GM19397 (cell line): Measurements from ENCODE around the gene CXCL17.
"Not testable (repeated sequence)": the region's sequence is repeated elsewhere in the genome, so short reads cannot be mapped to it uniquely, and the experiment has no call there.

Source experiments
- ATAC-seq: cut with Tn5 transposase; IDR thresholded peaks from one replicate; pipeline ENCODE4 v1.9.1; 2021; ENCODE audit warnings: mild to moderate bottlenecking, moderate library complexity; ENCODE audit not compliant: unreplicated experiment

Gene CXCL17

DNA sequence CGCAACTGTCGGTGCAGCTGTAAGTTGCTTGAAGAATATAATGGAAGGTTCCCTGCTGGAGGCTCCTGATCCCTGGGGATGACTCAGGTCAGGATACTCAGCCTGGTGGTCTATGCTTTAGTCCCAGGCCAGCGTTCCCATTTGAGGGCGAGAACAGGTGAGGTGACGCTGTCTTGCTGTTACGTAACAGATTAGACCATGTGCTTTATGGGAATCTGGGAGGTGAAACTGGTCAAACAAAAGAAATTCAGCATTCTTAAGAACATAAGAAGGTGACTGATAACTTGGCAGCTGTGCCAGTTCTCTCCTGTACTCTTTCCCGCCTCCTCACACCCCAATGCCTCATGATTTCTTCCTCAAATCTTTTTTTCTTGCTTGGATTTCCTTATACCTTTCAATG is at the start of gene CXCL17:
Gene CXCL17, minus strand, starts transcription at position 114 of the 400 bp plus-strand sequence. CDS start 114 bp downstream, outside the sequence.
- ATAC-seq: no peak

DNA sequence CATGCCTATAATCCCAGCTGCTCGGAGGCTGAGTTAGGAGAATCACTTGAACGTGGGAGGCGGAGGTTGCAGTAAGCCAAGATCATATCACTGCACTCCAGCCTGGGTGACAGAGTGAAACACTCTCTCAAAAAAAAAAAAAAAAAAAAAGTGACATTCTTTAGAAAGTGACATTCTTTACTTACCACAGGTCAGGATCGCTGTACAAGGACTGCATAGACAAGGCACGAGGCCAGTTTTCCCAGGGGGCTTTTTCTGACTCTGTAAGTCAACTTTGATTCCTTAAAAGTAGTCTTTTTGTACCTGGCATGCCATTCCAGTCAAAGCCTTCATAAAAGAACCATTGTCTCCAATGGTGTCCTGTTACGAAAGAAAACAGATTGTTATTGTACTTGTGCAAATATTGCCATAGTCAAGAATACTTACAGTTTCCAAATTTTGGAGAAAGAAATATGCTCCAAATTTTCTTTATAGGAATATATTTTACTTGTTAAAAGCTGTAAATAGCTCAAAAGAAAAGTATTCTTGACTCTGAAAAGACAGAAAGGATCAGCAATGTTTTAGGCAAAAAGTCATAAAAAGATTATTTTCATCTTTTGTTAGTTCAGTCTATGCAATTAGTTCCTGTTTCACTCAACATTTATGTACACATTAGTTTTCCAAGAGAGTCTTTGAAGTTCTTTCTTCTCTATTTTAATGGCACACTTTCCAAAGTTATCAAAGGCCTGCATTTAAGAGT is 46.2 kb upstream of the CXCL17 start:
- no peak for ATAC-seq

DNA sequence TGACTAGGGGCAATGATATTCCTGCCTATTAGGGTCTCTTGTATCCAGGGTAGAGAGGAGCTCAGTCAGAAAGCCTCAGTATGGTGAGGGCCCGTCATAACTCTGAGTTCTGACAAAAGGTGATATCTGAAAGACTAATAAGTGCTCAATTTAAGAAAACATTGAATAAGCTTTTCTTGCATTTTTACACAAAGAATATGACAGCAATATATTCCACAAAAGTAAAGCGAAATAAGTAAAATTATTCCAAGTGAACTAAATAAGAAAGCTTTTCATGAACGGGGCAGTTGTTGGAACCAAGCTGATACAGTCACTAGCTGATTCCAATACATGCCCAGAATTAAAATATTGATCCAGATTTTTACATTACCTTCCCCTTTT is 45.0 kb upstream of the CXCL17 start:
- no peak for ATAC-seq

GRCh38 chr19:42487032-42487797 is 44.5 kb upstream of the CXCL17 start:
- no peak for ATAC-seq

GRCh38 chr19:42485036-42485435 is 42.3 kb upstream of the CXCL17 start:
- not testable (repeated sequence) for ATAC-seq

DNA sequence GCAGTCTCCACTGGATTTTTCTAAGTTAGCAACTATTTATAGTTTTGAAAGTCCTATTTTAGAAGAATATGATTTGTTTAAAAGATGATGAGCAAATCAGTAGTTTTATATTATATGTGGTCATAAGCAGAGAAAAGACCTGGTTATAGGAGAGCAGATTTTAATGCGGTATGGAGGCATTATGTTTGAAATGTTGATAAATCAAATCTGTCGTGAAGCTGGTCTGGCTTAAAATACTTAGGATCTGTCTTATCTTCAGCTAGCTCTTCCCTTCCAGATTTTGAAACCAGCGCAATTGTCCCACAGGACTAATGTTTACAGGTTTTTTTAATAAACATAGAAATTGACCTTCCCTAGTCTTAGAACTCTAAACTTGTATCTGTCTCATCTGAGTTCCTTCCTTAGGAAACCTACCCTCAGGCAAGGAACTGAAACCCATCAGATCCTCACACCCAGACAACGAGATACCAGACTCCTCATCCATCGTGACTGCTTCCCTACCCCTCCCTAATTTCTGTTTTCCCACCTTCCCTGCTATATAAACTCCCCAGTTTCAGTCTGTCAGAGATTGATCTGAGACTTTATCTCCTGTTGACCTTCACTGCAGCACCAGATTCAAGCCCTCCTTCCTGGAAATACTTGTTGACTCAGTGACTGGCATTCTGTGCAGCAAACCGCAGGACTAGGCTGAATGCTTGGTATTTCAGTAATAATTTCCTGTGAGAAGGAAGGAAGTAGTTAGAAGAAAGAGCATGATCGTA is 37.8 kb upstream of the CXCL17 start:
- ATAC-seq: no peak

- no peak for ATAC-seq
Measured at GRCh38 chr19:42479736-42480135, 37.0 kb upstream of the CXCL17 start.

GRCh38 chr19:42478765-42479311 is 36.1 kb upstream of the CXCL17 start:
- ATAC-seq: no peak

GRCh38 chr19:42477933-42478332 is 35.2 kb upstream of the CXCL17 start:
- no peak for ATAC-seq

GRCh38 chr19:42477117-42477516 is 34.4 kb upstream of the CXCL17 start:
- no peak for ATAC-seq

DNA sequence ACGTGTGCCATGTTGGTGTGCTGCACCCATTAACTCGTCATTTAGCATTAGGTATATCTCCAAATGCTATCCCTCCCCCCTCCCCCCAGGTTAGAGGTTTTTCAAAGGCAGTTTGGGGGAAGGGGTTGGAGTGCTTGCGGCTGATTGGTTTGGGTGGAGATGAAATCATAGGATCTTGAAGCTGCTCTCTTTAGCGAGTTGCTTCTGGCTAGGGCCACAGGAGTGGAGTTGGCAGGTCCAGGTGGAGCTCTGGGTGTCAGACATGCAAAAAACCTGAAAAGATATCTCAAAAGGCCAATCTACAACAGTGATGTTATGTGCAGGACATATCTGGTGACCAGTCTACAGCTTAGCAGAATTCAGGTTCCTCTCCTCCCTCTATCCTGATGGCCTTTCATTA is 32.6 kb upstream of the CXCL17 start:
- ATAC-seq: no peak

DNA sequence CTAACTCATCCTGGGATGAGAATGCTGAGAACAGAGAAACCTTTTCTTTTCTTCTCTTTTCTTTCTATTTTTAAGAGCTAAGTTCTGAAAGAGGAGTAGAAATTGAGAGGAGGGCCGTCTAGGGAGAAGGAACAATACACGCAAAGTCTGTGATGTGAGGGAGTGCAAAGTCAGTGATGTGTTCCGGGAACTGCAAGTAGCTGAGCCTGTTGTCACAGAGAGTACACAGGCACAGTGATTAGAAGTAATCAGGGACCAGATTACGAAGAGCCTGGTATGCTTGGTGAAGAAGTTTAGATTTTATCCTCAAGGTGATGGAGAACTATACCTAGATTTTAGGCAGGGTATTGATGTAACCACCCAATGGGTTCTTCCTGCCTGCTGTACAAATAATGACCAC is 32.0 kb upstream of the CXCL17 start:
- ATAC-seq: no peak

DNA sequence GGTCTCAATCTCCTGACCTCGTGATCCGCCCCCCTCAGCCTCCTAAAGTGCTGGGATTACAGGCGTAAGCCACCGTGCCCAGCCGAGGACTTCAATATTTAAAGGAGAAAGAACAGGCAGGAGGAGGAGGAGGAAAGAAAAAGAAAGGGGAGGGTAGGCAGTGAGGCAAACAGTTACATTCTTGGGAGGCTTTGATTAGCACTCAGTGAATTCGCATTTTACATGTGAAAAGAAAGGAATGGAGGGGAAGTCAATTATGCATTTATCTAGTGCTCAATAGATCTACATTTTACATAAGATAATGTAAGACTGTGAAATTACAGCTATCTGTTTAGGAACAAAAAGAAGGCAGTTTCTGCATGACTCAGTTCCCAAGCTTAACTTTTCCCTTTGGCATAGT is 30.9 kb upstream of the CXCL17 start:
- ATAC-seq: no peak

DNA sequence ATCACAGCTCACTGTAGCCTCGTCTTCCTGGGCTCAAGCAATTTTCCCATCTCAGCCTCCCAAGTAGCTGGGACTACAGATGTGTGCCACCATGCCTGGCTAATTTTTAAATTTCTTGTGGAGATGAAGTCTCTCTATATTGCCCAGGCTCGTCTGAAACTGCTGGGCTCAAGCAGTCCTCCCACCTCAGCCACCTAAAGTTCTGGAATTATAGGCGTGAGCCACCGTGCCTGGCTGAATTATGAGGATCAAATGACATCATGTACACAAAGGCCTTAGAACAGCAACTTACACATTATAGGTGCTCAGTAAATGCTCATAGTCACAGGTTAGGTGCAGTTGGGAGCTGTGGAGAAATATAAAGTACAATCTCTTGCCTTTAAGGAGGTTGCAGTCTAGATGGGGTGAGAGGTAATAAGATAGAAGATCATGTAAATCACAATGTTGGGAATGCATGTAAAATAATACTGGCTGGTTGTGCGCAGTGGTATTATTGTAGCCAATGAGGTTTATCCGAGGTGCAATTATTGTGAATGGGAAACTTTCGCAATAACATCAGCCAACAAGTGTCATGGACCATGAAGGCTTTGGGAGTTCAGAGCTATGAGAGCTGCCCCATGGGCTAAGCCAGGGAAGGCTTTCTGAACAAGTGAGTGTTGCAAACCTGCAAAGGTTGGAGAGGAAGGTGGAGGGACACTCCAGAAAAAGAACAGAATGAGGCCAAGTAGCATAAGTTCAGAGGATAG is 29.8 kb upstream of the CXCL17 start:
- ATAC-seq: no peak

DNA sequence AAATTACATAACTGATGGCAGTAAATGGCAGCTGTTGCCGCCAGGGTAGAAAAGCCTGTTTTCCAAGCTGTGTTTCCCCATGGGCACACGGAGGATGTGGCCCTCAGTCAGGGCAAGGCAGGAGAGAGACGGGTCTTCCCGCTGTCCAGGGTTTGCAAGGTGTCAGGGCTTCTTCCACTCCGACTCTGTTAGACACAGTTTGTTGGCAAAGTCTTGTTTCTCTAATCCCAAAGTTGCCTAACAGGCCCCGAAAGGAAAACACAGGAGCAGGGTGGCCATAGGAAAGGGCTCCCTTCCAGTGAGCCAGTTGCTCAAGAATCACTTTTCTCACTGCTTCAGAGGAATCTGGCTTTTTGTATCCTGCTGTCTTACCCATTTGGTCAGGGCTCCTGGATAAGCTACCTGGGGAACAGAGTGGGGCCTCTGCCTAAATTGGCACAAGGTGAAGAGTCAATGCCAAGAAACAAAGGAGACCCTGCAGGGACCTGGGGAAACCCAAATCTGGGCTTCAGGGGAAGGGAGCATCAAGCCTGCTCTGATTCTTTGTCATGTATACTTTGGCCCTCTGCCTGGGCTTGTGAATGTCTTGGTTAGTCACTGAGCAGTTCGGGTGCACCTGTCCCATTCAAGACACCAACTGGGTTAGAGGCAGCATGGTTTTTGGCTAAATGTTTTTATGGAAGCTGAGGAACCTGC is 29.0 kb upstream of the CXCL17 start:
- ATAC-seq: no peak

GRCh38 chr19:42469311-42470235 is 26.8 kb upstream of the CXCL17 start:
- no peak for ATAC-seq

GRCh38 chr19:42468273-42468796 is 25.6 kb upstream of the CXCL17 start:
- ATAC-seq: no peak

GRCh38 chr19:42467183-42467760 is 24.5 kb upstream of the CXCL17 start:
- no peak for ATAC-seq
